Measurements from ENCODE around the gene TBX10.
"Not testable (repeated sequence)": the region's sequence is repeated elsewhere in the genome, so short reads cannot be mapped to it uniquely, and the experiment has no call there.

GRCh38 chr11:67626131-67626833, 13.3 kb downstream of the TBX10 start:
- not testable (repeated sequence) for TF ChIP-seq EZH2 (IDR thresholded peaks at IDR 0.05; ENCODE audit: insufficient read depth, poor library complexity, severe bottlenecking); EZH2phosphoT487 (IDR thresholded peaks at IDR 0.05; ENCODE audit: insufficient read depth, low read depth)
